CD4-positive, alpha-beta memory T cell (primary cell): ENCODE data around the gene SOX6. TPM values are rescaled to one million over a fixed set of nuclear protein-coding genes. Genes with fewer than 3 reads are reported as not detected.

Experiments
- CTCF ChIA-PET: fragments of 350-600 bp; sonication (Branson Sonifier 250); formaldehyde crosslinking; loops from one replicate; lab custom pipeline; 2021; ENCODE audit warnings: inconsistent platforms; ENCODE audit not compliant: partially characterized antibody; lab: Charles Lee
- POLR2A ChIA-PET: fragments of 350-600 bp; sonication (Branson Sonifier 250); formaldehyde crosslinking; loops from one replicate; lab custom pipeline; 2021; ENCODE audit not compliant: partially characterized antibody; lab: Charles Lee
- DNase-seq, 5 donors: peaks; one replicate each; pipeline versions ENCODE4 v3.0.0 to v3.0.0-alpha.2; 2020 to 2022; ENCODE audit warnings: mixed read lengths in 1 of 5
- H3K27ac ChIP-seq: one replicate; pipeline ENCODE4 v1.7.0; 2013; ENCODE audit warnings: low read depth, low read length
- H3K27me3 ChIP-seq: 2 replicates; pipeline ENCODE4 v1.7.0; 2013; ENCODE audit warnings: mild to moderate bottlenecking, low read length, moderate library complexity; ENCODE audit not compliant: insufficient read depth
- H3K36me3 ChIP-seq: 2 replicates; pipeline ENCODE4 v1.7.0; 2013; ENCODE audit warnings: mild to moderate bottlenecking, low read length, moderate library complexity; ENCODE audit not compliant: insufficient read depth
- H3K4me1 ChIP-seq: 2 replicates; pipeline ENCODE4 v1.7.0; 2013; ENCODE audit warnings: mild to moderate bottlenecking, low read length, moderate library complexity; ENCODE audit not compliant: insufficient read depth
- H3K4me3 ChIP-seq, 2 donors: one replicate each; pipeline ENCODE4 v1.7.0; 2013; ENCODE audit warnings: low read length in 2 of 2, mild to moderate bottlenecking in 1 of 2
- H3K9me3 ChIP-seq, 2 donors: one replicate each; pipeline ENCODE4 v1.7.0; 2013; ENCODE audit warnings: low read length in 2 of 2, control low read depth in 1 of 2; ENCODE audit not compliant: control insufficient read depth in 1 of 2
- H3K27ac Mint-ChIP-seq, 7 donors: one replicate each; pipeline ENCODE4 v1.8.0; 2020 to 2021; ENCODE audit warnings: mixed read lengths in 7 of 7, mild to moderate bottlenecking in 6 of 7, inconsistent platforms in 3 of 7, moderate library complexity in 3 of 7
- H3K27me3 Mint-ChIP-seq, 2 donors: one replicate each; pipeline ENCODE4 v1.8.0; 2020 to 2021; ENCODE audit warnings: mixed read lengths in 2 of 2
- H3K36me3 Mint-ChIP-seq, 2 donors: one replicate each; pipeline ENCODE4 v1.8.0; 2020 to 2021; ENCODE audit warnings: mixed read lengths in 2 of 2, inconsistent platforms in 1 of 2, mild to moderate bottlenecking in 1 of 2
- H3K4me1 Mint-ChIP-seq, 4 donors: one replicate each; pipeline ENCODE4 v1.8.0; 2020 to 2021; ENCODE audit warnings: mixed read lengths in 4 of 4, mild to moderate bottlenecking in 1 of 4
- H3K4me3 Mint-ChIP-seq, 8 donors: one replicate each; pipeline ENCODE4 v1.8.0; 2020 to 2021; ENCODE audit warnings: mixed read lengths in 8 of 8, mild to moderate bottlenecking in 7 of 8, moderate library complexity in 6 of 8, inconsistent platforms in 3 of 8
- H3K9me3 Mint-ChIP-seq, 8 donors: one replicate each; pipeline ENCODE4 v1.8.0; 2020 to 2021; ENCODE audit warnings: mixed read lengths in 8 of 8, mild to moderate bottlenecking in 5 of 8, inconsistent platforms in 3 of 8, moderate library complexity in 1 of 8
- intact Hi-C: fragments of 100-400 bp; cut with micrococcal nuclease; formaldehyde crosslinking; loops from one replicate; pipeline ENCODE4 v1.15.1; 2023
- polyA plus RNA-seq, 2 donors: library from polyadenylated mRNA; unstranded; fragments of 300-500 nt; fragmentation: Illumina TruSeq; gene quantifications; one replicate each; pipeline ENCODE4 v1.2.3, GENCODE V29; 2021
- total RNA-seq, 2 experiments: library from RNA; stranded (reverse); gene quantifications; one replicate each; pipeline ENCODE4 v1.2.3, GENCODE V29; 2021

The SOX6 gene
- total and polyA plus RNA-seq, 4 experiments from 2014 or later = not detected

GRCh38 chr11:16356761-16357393, 531 bp upstream of the SOX6 start:
- ChIA-PET CTCF (no interaction called here), POLR2A (no interaction called here)
- Mint-ChIP-seq H3K27me3 (no peaks in the 10 kb centered on the region), H3K36me3 (no peaks in the 10 kb centered on the region), H3K4me3 (no peak overlapping the region), H3K27ac (no peak overlapping the region), H3K4me1 (no peaks in the 10 kb centered on the region), H3K9me3 (peaks cover 0 to 7% (median 3%) of the 10 kb centered on the region in 8 donors)
- H3K27me3 ChIP-seq = no peaks in the 10 kb centered on the region
- intact Hi-C loops = no loop called here
- H3K4me1 ChIP-seq = no peaks in the 10 kb centered on the region
- H3K9me3 ChIP-seq = no peaks in the 10 kb centered on the region
- no peak for DNase-seq
- H3K27ac ChIP-seq = no peak overlapping the region
- no peak overlapping the region for H3K4me3 ChIP-seq
- H3K36me3 ChIP-seq = no peaks in the 10 kb centered on the region

- Mint-ChIP-seq H3K36me3 (no peaks in the 10 kb centered on the region), H3K9me3 (peaks cover 0 to 8% (median 4%) of the 10 kb centered on the region in 8 donors), H3K4me3 (no peak overlapping the region), H3K4me1 (no peaks in the 10 kb centered on the region), H3K27me3 (no peaks in the 10 kb centered on the region), H3K27ac (no peak overlapping the region)
- no peaks in the 10 kb centered on the region for H3K9me3 ChIP-seq
- DNase-seq = no peak
- ChIA-PET POLR2A (no interaction called here), CTCF (no interaction called here)
- no peaks in the 10 kb centered on the region for H3K36me3 ChIP-seq
- intact Hi-C loops = no loop called here
- no peak overlapping the region for H3K4me3 ChIP-seq
- no peaks in the 10 kb centered on the region for H3K4me1 ChIP-seq
- no peaks in the 10 kb centered on the region for H3K27me3 ChIP-seq
- H3K27ac ChIP-seq = no peak overlapping the region
Measured at GRCh38 chr11:16352707-16353106, 3.6 kb downstream of the SOX6 start.

- H3K27me3 ChIP-seq = no peaks in the 10 kb centered on the region
- CTCF ChIA-PET = no interaction called here
- DNase-seq = no peak
Measured at GRCh38 chr11:16350125-16350524, 6.2 kb downstream of the SOX6 start.

GRCh38 chr11:16347928-16348685, 8.2 kb downstream of the SOX6 start:
- H3K36me3 ChIP-seq = no peaks in the 10 kb centered on the region
- H3K9me3 ChIP-seq = no peaks in the 10 kb centered on the region
- H3K4me1 Mint-ChIP-seq = no peaks in the 10 kb centered on the region
- no peak overlapping the region for H3K4me3 ChIP-seq
- H3K27ac ChIP-seq = no peak overlapping the region
- H3K9me3 Mint-ChIP-seq = peaks cover 0 to 8% (median 3%) of the 10 kb centered on the region in 8 donors
- H3K4me3 Mint-ChIP-seq = no peak overlapping the region
- ChIA-PET POLR2A (no interaction called here), CTCF (no interaction called here)
- H3K27me3 ChIP-seq = no peaks in the 10 kb centered on the region
- no peak for DNase-seq
- H3K27me3 Mint-ChIP-seq = no peaks in the 10 kb centered on the region
- no peak overlapping the region for H3K27ac Mint-ChIP-seq
- no peaks in the 10 kb centered on the region for H3K4me1 ChIP-seq
- no peaks in the 10 kb centered on the region for H3K36me3 Mint-ChIP-seq
- intact Hi-C loops = no loop called here

More at GRCh38 chr11:16350125-16350524, 6.2 kb downstream of the SOX6 start:
- Histone ChIP-seq H3K4me1 (no peaks in the 10 kb centered on the region), H3K4me3 (no peak overlapping the region), H3K9me3 (no peaks in the 10 kb centered on the region), H3K36me3 (no peaks in the 10 kb centered on the region), H3K27ac (no peak overlapping the region)
- intact Hi-C loops = no loop called here
- Mint-ChIP-seq H3K4me1 (no peaks in the 10 kb centered on the region), H3K36me3 (no peaks in the 10 kb centered on the region), H3K4me3 (no peak overlapping the region), H3K27ac (no peak overlapping the region), H3K27me3 (no peaks in the 10 kb centered on the region), H3K9me3 (peaks cover 0 to 8% (median 3%) of the 10 kb centered on the region in 8 donors)
- POLR2A ChIA-PET = no interaction called here

- Mint-ChIP-seq H3K9me3 (peaks cover 0 to 8% (median 2%) of the 10 kb centered on the region in 8 donors), H3K36me3 (no peaks in the 10 kb centered on the region), H3K27me3 (no peaks in the 10 kb centered on the region), H3K4me1 (no peaks in the 10 kb centered on the region), H3K4me3 (no peak overlapping the region), H3K27ac (no peak overlapping the region)
- ChIA-PET CTCF (no interaction called here), POLR2A (no interaction called here)
- no peaks in the 10 kb centered on the region for H3K4me1 ChIP-seq
- H3K4me3 ChIP-seq = no peak overlapping the region
- DNase-seq = no peak
- no peaks in the 10 kb centered on the region for H3K36me3 ChIP-seq
- no peaks in the 10 kb centered on the region for H3K9me3 ChIP-seq
- intact Hi-C loops = no loop called here
- no peak overlapping the region for H3K27ac ChIP-seq
- H3K27me3 ChIP-seq = no peaks in the 10 kb centered on the region
Measured at GRCh38 chr11:16346975-16347374, 9.4 kb downstream of the SOX6 start.

GRCh38 chr11:16341853-16342252, 14.5 kb downstream of the SOX6 start:
- ChIA-PET POLR2A (no interaction called here), CTCF (no interaction called here)
- no peak overlapping the region for H3K27ac Mint-ChIP-seq
- no peaks in the 10 kb centered on the region for H3K36me3 Mint-ChIP-seq
- Histone ChIP-seq H3K9me3 (no peaks in the 10 kb centered on the region), H3K27ac (no peak overlapping the region), H3K4me3 (no peak overlapping the region), H3K36me3 (no peaks in the 10 kb centered on the region), H3K4me1 (no peaks in the 10 kb centered on the region), H3K27me3 (no peaks in the 10 kb centered on the region)
- intact Hi-C loops = no loop called here
- no peaks in the 10 kb centered on the region for H3K27me3 Mint-ChIP-seq
- no peak overlapping the region for H3K4me3 Mint-ChIP-seq
- H3K4me1 Mint-ChIP-seq = no peaks in the 10 kb centered on the region
- peaks cover 0 to 5% (median 3%) of the 10 kb centered on the region in 8 donors for H3K9me3 Mint-ChIP-seq
- DNase-seq = no peak

GRCh38 chr11:16338393-16338792, 18.0 kb downstream of the SOX6 start:
- Mint-ChIP-seq H3K9me3 (peaks cover 3 to 7% (median 5%) of the 10 kb centered on the region in 8 donors), H3K27me3 (no peaks in the 10 kb centered on the region), H3K36me3 (no peaks in the 10 kb centered on the region), H3K4me3 (no peak overlapping the region), H3K4me1 (no peaks in the 10 kb centered on the region), H3K27ac (no peak overlapping the region)
- Histone ChIP-seq H3K4me1 (no peaks in the 10 kb centered on the region), H3K9me3 (no peaks in the 10 kb centered on the region), H3K4me3 (no peak overlapping the region), H3K27ac (no peak overlapping the region), H3K36me3 (no peaks in the 10 kb centered on the region), H3K27me3 (no peaks in the 10 kb centered on the region)
- POLR2A ChIA-PET = no interaction called here
- no peak for DNase-seq
- CTCF ChIA-PET = no interaction called here
- intact Hi-C loops = no loop called here
